BE2C (cell line): ENCODE results near the gene TLE7.

ENCODE experiments used
- DNase-seq: peaks from one replicate; pipeline ENCODE4 v3.0.0-alpha.2; 2020
- H3K27me3 ChIP-seq: fragments of 250-450 bp; sonication (Bioruptor Pico); 2 replicates; pipeline ENCODE4 v1.5.1; 2020; ENCODE audit warnings: mild to moderate bottlenecking
- H3K36me3 ChIP-seq: fragments of 250-450 bp; sonication (Bioruptor Pico); 2 replicates; pipeline ENCODE4 v1.5.1; 2020; ENCODE audit warnings: mild to moderate bottlenecking
- H3K4me1 ChIP-seq: fragments of 250-450 bp; sonication (Bioruptor Pico); 2 replicates; pipeline ENCODE4 v1.5.1; 2020
- H3K4me3 ChIP-seq: 2 replicates; pipeline ENCODE4 v1.5.1; 2011; ENCODE audit warnings: low read depth, low read length
- H3K9me3 ChIP-seq: fragments of 250-450 bp; sonication (Bioruptor Pico); 2 replicates; pipeline ENCODE4 v1.5.1; 2020
- CTCF ChIP-seq: IDR thresholded peaks from 2 replicates; pipeline ENCODE4 v1.5.1; 2012; ENCODE audit warnings: mild to moderate bottlenecking, low read depth, low read length

TLE7 gene

GRCh38 chr16:71472051-71472450 lies 30.2 kb upstream of the TLE7 start:
- Histone ChIP-seq H3K4me3 (no peak overlapping the region), H3K9me3 (no peaks in the 10 kb centered on the region), H3K27me3 (no peaks in the 10 kb centered on the region), H3K36me3 (no peaks in the 10 kb centered on the region), H3K4me1 (no peaks in the 10 kb centered on the region)
- DNase-seq: no peak
- TF ChIP-seq CTCF: no peak

GRCh38 chr16:71467810-71468209 lies 26.0 kb upstream of the TLE7 start:
- H3K36me3 ChIP-seq: no peaks in the 10 kb centered on the region
- no peak overlapping the region for H3K4me3 ChIP-seq
- no peaks in the 10 kb centered on the region for H3K4me1 ChIP-seq
- DNase-seq: no peak
- H3K9me3 ChIP-seq: no peaks in the 10 kb centered on the region
- no peak for TF ChIP-seq CTCF
- no peaks in the 10 kb centered on the region for H3K27me3 ChIP-seq

- H3K27me3 ChIP-seq: no peaks in the 10 kb centered on the region
- no peak overlapping the region for H3K4me3 ChIP-seq
- DNase-seq: no peak
Measured at GRCh38 chr16:71464231-71464630, 22.4 kb upstream of the TLE7 start.

GRCh38 chr16:71461686-71462648 lies 20.1 kb upstream of the TLE7 start, which contains the start of gene ZNF23:
Gene ZNF23, minus strand, starts transcription at chr16:71462247. Its CDS starts 5,451 bp downstream, at chr16:71456796.
- H3K9me3 ChIP-seq: no peaks in the 10 kb centered on the region
- no peak for TF ChIP-seq CTCF
- peak; percentile 86 for DNase-seq
- no peaks in the 10 kb centered on the region for H3K4me1 ChIP-seq
- no peaks in the 10 kb centered on the region for H3K36me3 ChIP-seq
- peak within 1 kb of the TSS; percentile 95 for H3K4me3 ChIP-seq
- H3K27me3 ChIP-seq: no peaks in the 10 kb centered on the region

More at GRCh38 chr16:71464231-71464630, 22.4 kb upstream of the TLE7 start:
- Histone ChIP-seq H3K36me3 (no peaks in the 10 kb centered on the region), H3K4me1 (no peaks in the 10 kb centered on the region), H3K9me3 (no peaks in the 10 kb centered on the region)
- no peak for TF ChIP-seq CTCF

GRCh38 chr16:71460941-71461340 lies 19.1 kb upstream of the TLE7 start:
- Histone ChIP-seq H3K4me3 (peak overlapping the region; percentile 95), H3K27me3 (no peaks in the 10 kb centered on the region), H3K4me1 (no peaks in the 10 kb centered on the region), H3K9me3 (no peaks in the 10 kb centered on the region), H3K36me3 (peaks cover 2% of the 10 kb centered on the region; the same call in 1 of the 2 replicates)
- no peak for DNase-seq
- TF ChIP-seq CTCF: no peak

GRCh38 chr16:71460236-71460635 lies 18.4 kb upstream of the TLE7 start:
- Histone ChIP-seq H3K4me1 (no peaks in the 10 kb centered on the region), H3K9me3 (no peaks in the 10 kb centered on the region), H3K4me3 (no peak overlapping the region), H3K27me3 (no peaks in the 10 kb centered on the region), H3K36me3 (peaks cover 5% of the 10 kb centered on the region; the same call in 1 of the 2 replicates)
- DNase-seq: no peak
- TF ChIP-seq CTCF: no peak
